Measurements from ENCODE around the gene OR6N2.
A peak's percentile ranks its signal among the peaks of the same experiment; 100 is the strongest.

Gene OR6N2

DNA sequence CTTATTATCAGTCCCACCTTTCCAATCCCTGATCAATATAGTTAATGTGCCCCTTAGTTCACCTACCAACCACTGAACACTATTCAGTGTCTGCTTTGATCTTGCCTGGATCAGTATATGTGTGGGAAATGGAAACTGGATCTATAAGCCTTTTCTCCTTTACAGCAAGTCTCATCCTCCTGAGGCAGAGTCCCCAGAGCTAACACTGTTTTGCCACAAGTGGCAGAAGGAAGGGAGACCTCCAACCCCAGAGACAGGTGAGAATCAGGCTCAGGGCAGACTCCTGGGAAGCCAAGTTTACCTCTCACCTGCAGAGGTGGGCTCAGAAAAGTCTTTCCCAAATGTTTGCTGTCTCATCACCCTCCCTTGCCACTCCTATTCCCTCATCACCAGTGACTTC lies at the start of gene OR6N2:
TSS of gene OR6N2 (minus strand) at position 101 of the 400 bp plus-strand sequence. CDS start 3,569 bp downstream, outside the sequence.
- no peak for DNase-seq

GRCh38 chr1:158830074-158830677 lies 49.2 kb upstream of the OR6N2 start:
- peak; percentile 41 for DNase-seq

DNA sequence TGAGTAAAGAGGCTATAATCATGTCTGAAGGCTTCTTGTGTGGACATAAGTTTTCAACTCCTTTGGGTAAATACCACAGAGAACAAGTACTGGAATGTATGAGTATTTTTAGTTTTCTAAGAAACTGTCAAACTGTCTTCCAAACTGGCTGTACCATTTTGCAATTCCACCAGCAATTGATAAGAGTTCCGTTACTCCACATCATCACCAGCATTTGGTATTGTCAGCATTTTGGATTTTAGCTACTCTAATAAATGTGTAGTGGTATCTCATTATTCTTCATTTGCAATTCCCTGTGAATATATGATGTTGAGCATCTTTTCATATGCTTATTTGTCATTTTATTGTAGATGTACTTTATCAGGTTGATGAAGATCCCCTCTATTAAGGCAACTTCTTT lies 40.7 kb upstream of the OR6N2 start:
- DNase-seq, result no peak

GRCh38 chr1:158819461-158820443 lies 38.7 kb upstream of the OR6N2 start:
- DNase-seq, result peak; percentile 93

- peak; percentile 72 for DNase-seq
Measured at GRCh38 chr1:158818975-158819431, 38.0 kb upstream of the OR6N2 start.

DNA sequence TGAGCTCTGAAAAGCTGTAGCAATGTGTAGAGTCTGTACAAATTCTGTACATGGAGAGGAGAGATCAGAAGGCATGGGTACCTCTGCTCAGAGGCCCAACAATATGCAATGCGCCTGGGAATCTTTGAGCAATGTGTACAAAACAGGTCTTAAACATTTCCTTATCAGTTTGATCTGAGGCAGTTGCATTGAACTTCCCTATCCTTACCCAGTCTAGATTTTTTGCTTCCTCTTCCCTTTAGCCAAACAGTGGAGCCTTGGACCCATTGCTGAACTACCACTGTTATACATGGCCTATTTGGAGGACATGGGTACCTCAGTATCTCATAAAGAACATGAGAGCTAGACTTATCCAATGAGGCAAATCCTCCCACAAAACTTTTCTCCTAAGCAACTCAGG lies 37.6 kb upstream of the OR6N2 start:
- peak; percentile 84 for DNase-seq

DNA sequence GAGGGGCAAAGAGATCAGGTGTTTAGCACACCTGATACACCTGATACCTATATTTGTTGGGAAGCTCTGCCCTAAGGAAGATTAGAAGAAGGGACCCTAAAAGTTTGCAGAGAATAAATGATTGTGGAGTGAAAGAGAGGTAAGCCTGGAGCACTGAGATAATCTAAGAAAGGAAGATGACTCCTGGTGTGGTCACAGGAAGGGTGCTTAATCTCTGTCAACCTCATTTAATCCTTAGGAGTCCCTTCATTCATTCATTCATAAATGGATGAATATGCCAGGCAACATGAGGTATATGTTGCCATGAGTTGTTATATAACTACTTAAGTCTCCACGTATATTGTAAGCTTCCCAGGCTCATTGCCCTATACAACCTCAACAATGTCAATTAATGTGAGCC lies 34.0 kb upstream of the OR6N2 start:
- DNase-seq, result no peak

DNA sequence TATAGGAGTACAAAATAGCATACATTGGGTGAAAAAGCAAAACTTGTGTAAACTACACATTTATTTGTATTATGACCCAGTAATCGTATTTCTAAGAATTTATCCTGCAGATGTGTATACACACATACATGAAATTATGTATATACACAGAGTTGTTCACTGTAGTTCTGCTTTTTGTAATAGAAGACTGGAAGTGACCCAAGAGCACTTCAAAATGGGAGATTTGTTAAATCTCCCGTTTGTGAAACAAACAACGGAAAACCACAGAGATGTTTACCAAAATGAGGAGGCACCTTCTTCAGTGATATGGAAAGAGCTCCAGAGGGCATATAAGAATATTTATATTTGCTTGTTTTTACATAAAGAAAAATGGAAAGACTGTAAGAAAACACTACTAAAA lies 32.2 kb upstream of the OR6N2 start:
- DNase-seq, result peak; percentile 61

- DNase-seq, result no peak
Measured at GRCh38 chr1:158812336-158812735, 31.3 kb upstream of the OR6N2 start.

DNA sequence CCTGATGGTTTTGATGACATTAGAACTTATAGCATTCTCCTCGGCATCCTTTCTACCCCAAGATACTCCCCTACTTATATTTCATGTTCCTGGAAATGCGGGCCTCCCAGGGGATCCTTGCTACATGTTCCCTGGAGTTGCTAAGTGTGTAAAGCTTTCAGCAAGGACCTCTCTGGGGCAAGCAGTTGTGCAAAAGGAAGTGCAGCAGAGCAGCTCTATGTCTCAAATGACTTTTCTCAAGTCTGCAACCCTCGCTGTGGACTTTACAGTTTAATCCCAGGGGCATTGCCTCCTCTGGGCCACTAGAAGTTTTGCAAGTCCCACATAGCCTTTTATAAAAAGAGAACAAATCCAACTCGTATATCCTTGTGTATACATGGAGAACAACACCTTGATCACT lies 29.3 kb upstream of the OR6N2 start:
- DNase-seq, result no peak

GRCh38 chr1:158809862-158810261 lies 28.9 kb upstream of the OR6N2 start:
- peak; percentile 43 for DNase-seq

- no peak for DNase-seq
Measured at GRCh38 chr1:158809256-158809655, 28.3 kb upstream of the OR6N2 start.

DNA sequence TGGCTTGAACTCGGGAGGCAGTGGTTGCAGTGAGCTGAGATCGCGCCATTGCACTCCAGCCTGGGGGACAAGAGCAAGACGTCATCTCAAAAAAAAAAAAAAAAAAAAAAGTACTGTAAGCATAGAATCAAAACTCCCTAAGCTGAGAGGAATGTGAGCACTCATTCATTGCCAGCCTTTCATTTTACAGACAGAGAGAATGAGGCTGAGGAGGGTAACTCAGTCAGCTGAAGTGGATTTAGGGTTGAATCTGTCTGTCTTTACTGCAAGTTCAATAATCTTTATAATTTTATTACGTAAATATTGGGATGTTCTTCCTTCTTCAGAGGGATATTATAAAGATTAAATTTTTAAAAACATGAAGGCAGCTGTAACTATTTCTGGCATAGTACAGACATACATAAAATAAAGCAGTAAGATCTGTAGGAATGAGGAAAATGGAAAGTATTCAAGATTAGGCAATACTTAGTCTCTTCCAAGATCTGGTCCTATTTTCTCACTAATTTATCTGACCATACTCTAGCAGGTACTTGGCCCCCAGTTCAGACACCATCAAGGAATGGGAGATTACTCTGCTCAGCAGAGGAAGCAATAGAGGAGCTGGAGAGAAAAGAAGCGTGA lies 26.0 kb upstream of the OR6N2 start:
- no peak for DNase-seq

DNA sequence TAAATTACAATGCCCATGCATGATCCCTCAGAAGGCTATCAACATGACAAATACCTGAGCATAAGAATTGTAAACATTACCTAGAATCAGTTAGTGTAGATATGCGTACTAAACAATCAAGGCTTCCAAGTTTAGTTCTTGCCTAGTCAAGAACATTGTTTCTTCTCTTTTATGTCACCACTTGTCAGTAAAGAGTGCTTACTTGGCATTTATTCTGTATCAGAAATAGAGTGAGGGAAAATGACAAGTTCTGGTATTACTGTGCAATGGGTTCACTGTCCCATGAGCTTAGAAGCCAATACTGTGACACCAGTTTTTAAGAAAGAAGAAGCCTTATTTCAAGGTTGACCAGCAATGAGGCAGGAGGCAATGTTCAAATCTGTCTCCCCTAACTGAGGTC lies 22.7 kb upstream of the OR6N2 start:
- no peak for DNase-seq

DNA sequence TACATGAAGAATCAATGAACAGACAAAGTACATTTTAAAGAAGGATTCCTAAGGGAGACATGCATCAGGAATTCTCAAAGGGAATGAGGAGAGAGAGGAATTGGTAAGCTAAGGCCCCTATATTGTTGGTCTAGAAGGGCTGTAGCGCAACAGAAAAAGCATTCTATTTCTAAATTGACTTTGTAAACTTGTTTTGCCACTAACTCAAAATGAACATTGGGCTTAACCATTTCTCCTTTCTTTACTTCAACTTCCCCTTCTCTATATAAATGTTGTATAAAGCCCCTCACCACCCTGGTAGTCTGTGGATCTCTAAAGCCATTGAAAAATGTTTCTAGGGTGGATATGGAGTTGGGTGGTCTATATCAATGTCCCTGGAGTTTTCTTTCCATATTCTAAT lies 20.4 kb upstream of the OR6N2 start:
- no peak for DNase-seq

DNA sequence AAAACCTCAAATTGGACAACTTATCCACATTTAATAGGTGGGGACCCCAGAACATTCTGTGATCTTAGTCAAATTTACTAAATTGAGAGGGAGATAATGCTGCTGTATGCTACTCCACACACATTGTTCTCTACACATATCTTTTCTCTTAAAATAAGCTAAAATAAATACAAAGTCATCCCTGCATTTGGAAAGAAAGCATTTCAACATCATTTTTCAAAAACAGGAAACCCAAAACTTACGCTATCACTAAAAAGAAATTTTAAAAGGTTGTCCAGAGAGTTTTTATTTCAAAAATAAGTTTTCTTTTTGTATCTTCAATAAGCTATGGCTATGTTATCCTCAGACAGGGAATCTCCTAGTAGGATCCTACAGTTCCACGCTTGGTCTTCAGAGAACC lies 19.5 kb upstream of the OR6N2 start:
- no peak for DNase-seq

GRCh38 chr1:158799689-158800088 lies 18.7 kb upstream of the OR6N2 start:
- peak; percentile 39 for DNase-seq

DNA sequence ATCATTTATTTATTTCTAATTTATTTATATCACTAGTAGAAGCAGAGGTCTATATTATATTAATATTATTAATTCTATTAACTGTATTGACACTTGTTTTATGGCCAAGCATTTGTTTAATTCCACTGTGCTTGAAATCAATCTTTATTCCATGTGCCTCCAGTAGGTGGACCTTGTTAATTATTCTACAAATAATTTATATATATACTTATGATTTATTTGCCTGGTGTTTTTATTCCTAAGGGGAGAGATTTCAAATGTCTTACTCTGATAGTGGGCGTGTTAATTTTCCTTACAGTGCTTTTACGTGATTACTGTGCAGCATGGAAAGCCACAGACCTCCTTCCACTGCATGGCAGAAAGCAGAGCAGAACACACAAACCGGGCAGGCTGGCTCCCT lies 17.5 kb upstream of the OR6N2 start:
- DNase-seq, result no peak

DNA sequence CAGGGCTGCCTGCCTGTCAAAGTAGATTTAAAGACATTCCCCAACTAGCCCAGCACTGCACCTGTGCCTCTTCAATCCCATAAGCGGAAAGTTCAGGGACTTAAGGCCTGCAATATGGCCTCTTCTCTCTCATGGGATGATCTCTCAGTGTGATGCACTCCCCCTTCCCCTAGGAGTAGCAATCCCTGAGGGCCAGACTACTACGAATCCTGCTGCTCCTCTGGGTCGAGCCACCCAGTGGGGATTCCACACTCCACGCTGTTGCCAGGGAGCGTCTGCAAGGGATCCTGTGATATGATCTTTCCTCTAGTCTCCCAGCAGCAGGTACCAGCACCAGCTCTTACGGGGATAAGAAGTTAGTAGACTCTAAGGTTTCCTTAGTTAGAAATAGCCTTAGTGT lies 13.2 kb upstream of the OR6N2 start:
- DNase-seq, result no peak

GRCh38 chr1:158793604-158794003 lies 12.6 kb upstream of the OR6N2 start:
- DNase-seq, result peak; percentile 45

- DNase-seq, result no peak
Measured at GRCh38 chr1:158771950-158772866, 8.8 kb downstream of the OR6N2 start, which contains the start of gene OR6N1. OR6N1 (minus strand) TSS chr1:158772195; CDS start chr1:158766682, 5,513 bp downstream.

DNA sequence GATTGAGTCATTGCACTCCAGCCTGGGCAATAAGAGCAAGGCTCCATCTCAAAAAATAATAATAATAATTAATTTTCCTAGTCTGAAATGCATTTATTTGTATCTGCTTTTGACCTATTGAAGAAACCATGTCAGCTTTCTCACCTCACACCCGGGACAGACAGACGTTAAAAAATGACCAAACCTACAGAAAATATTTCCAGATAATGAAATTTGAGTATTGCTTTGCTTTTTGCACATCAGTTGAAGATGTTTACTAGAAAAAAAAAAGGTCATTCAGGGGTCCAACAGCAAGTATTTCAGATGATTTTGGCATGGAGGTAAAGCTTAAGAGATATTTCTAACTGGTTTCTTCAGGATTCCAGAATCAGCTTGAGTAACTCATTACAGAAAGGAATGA lies 26.6 kb downstream of the OR6N2 start, which contains the start of gene OR6K6:
TSS of gene OR6K6 (plus strand) at position 301 of the 400 bp plus-strand sequence. CDS start 168 bp downstream, outside the sequence.
- no peak for DNase-seq
